Fibroblast of lung (primary cell): ENCODE measurements around the gene SH2D3C.

Experiments
- CTCF ChIP-seq, 2 donors: IDR thresholded peaks in 1 of 2; conservative IDR thresholded peaks in 1 of 2; 1 replicate in 1 of 2; 2 replicates in 1 of 2; pipeline ENCODE4 v1.5.1; 2011 to 2012; ENCODE audit warnings: low read length in 2 of 2, control low read depth in 1 of 2, inconsistent platforms in 1 of 2, low read depth in 1 of 2, mild to moderate bottlenecking in 1 of 2
- EZH2 ChIP-seq: IDR thresholded peaks from 2 replicates; pipeline ENCODE4 v1.5.1; 2012; ENCODE audit warnings: low read length, control low read depth, mild to moderate bottlenecking; ENCODE audit errors: missing control alignments

GRCh38 chr9:127792417-127793031 is 14.1 kb upstream of the SH2D3C start:
- TF ChIP-seq CTCF (conservative IDR thresholded peaks at IDR 0.05 in 1 of 2, IDR thresholded peaks at IDR 0.05 in 1 of 2; ENCODE audit: low read depth in 1 of 2, low read length in 2 of 2) = no peak
- TF ChIP-seq EZH2 = no peak
